ENCODE data around the gene TAL1.

Gene TAL1

GRCh38 chr1:47186267-47187185 lies 45.5 kb downstream of the TAL1 start:
- no peak for DNase-seq (ENCODE audit: low spot score)
- no CpG with 5 or more reads among the region's 13 CpGs for WGBS, 2 donors (ENCODE audit: extremely low coverage in 2 of 2, insufficient read length in 2 of 2, insufficient replicate concordance in 1 of 2)

GRCh38 chr1:47184822-47185677 lies 47.0 kb downstream of the TAL1 start:
- no peak overlapping the region for H3K4me2 ChIP-seq (ENCODE audit: insufficient read depth, low read length, poor library complexity, severe bottlenecking)
- no peaks in the 10 kb centered on the region for H3K4me1 ChIP-seq (ENCODE audit: control insufficient read depth in 2 of 2, insufficient read depth in 1 of 2, low read depth in 1 of 2, low read length in 2 of 2)
- no peak overlapping the region for H3K4me3 ChIP-seq (ENCODE audit: low read length in 2 of 2)
- no CpG with 5 or more reads among the region's 14 CpGs for WGBS, 2 donors (ENCODE audit: extremely low coverage in 2 of 2, insufficient read length in 2 of 2, insufficient replicate concordance in 1 of 2)
- no peak overlapping the region for H4K8ac ChIP-seq (ENCODE audit: low read depth, low read length)
- H4K91ac ChIP-seq (ENCODE audit: low read depth, low read length, poor library complexity): no peak overlapping the region
- DNase-seq (ENCODE audit: low spot score): no peak
- no peak overlapping the region for H3K27ac ChIP-seq (replicated peaks; ENCODE audit: low read length)
- no peak overlapping the region for H2BK12ac ChIP-seq (ENCODE audit: low read length)
- H2BK15ac ChIP-seq (ENCODE audit: low read length): peak overlapping the region; percentile 33
- no peak overlapping the region for H2AFZ ChIP-seq (ENCODE audit: low read length)
- peak overlapping the region; percentile 59 for H3K4ac ChIP-seq (ENCODE audit: low read length)
- no peak overlapping the region for H2AK5ac ChIP-seq (ENCODE audit: low read depth, low read length)
- H3K79me1 ChIP-seq (ENCODE audit: low read depth, low read length): no peaks in the 10 kb centered on the region
- no peak overlapping the region for H3K14ac ChIP-seq (ENCODE audit: low read length)
- H3K9ac ChIP-seq (ENCODE audit: low read depth, low read length, poor library complexity): no peak overlapping the region
- H3K27me3 ChIP-seq (ENCODE audit: control insufficient read depth in 3 of 3, insufficient read depth in 3 of 3, low read depth in 1 of 3, low read length in 3 of 3): peaks cover 0 to 30% (median 2%) of the 10 kb centered on the region in 3 experiments
- no peak overlapping the region for H2BK5ac ChIP-seq (ENCODE audit: low read length)
- no peak overlapping the region for H2BK120ac ChIP-seq (ENCODE audit: low read depth, low read length)
- H3K23ac ChIP-seq (ENCODE audit: low read depth, low read length, poor library complexity): peak overlapping the region; percentile 31
- no peaks in the 10 kb centered on the region for H3K9me3 ChIP-seq (replicated peaks in 1 of 2; ENCODE audit: control insufficient read depth in 2 of 2, insufficient read depth in 1 of 2, low read depth in 1 of 2, low read length in 2 of 2)
- no peak overlapping the region for H3K18ac ChIP-seq (ENCODE audit: low read length)
- no peaks in the 10 kb centered on the region for H3K36me3 ChIP-seq (replicated peaks in 1 of 2; ENCODE audit: control insufficient read depth in 2 of 2, insufficient read depth in 2 of 2, low read length in 2 of 2)

More at GRCh38 chr1:47186267-47187185, 45.5 kb downstream of the TAL1 start:
- Histone ChIP-seq H3K9me3 (replicated peaks in 1 of 2; ENCODE audit: control insufficient read depth in 2 of 2, insufficient read depth in 1 of 2, low read depth in 1 of 2, low read length in 2 of 2) (no peaks in the 10 kb centered on the region), H2BK12ac (ENCODE audit: low read length) (no peak overlapping the region), H2BK15ac (ENCODE audit: low read length) (no peak overlapping the region), H3K14ac (ENCODE audit: low read length) (no peak overlapping the region), H3K27ac (replicated peaks; ENCODE audit: low read length) (no peak overlapping the region), H3K36me3 (replicated peaks in 1 of 2; ENCODE audit: control insufficient read depth in 2 of 2, insufficient read depth in 2 of 2, low read length in 2 of 2) (no peaks in the 10 kb centered on the region), H3K4me2 (ENCODE audit: insufficient read depth, low read length, poor library complexity, severe bottlenecking) (no peak overlapping the region), H2AK5ac (ENCODE audit: low read depth, low read length) (peak overlapping the region; percentile 60), H2BK5ac (ENCODE audit: low read length) (no peak overlapping the region), H3K23ac (ENCODE audit: low read depth, low read length, poor library complexity) (no peak overlapping the region), H3K18ac (ENCODE audit: low read length) (no peak overlapping the region), H3K27me3 (ENCODE audit: control insufficient read depth in 3 of 3, insufficient read depth in 3 of 3, low read depth in 1 of 3, low read length in 3 of 3) (peaks cover 0 to 23% (median 0%) of the 10 kb centered on the region in 3 experiments), H2AFZ (ENCODE audit: low read length) (no peak overlapping the region), H2BK120ac (ENCODE audit: low read depth, low read length) (no peak overlapping the region), H3K9ac (ENCODE audit: low read depth, low read length, poor library complexity) (no peak overlapping the region), H3K79me1 (ENCODE audit: low read depth, low read length) (no peaks in the 10 kb centered on the region), H3K4me1 (ENCODE audit: control insufficient read depth in 2 of 2, insufficient read depth in 1 of 2, low read depth in 1 of 2, low read length in 2 of 2) (no peaks in the 10 kb centered on the region), H4K8ac (ENCODE audit: low read depth, low read length) (no peak overlapping the region), H3K4ac (ENCODE audit: low read length) (no peak overlapping the region), H3K4me3 (ENCODE audit: low read length in 2 of 2) (no peak overlapping the region), H4K91ac (ENCODE audit: low read depth, low read length, poor library complexity) (no peak overlapping the region)

- Histone ChIP-seq H2AK5ac (ENCODE audit: low read depth, low read length) (peak overlapping the region; percentile 47), H3K4me3 (ENCODE audit: low read length in 2 of 2) (no peak overlapping the region), H3K14ac (ENCODE audit: low read length) (no peak overlapping the region), H3K18ac (ENCODE audit: low read length) (no peak overlapping the region), H4K91ac (ENCODE audit: low read depth, low read length, poor library complexity) (no peak overlapping the region), H3K4ac (ENCODE audit: low read length) (no peak overlapping the region), H2BK5ac (ENCODE audit: low read length) (no peak overlapping the region), H2BK15ac (ENCODE audit: low read length) (no peak overlapping the region), H2BK120ac (ENCODE audit: low read depth, low read length) (no peak overlapping the region), H3K9me3 (replicated peaks in 1 of 2; ENCODE audit: control insufficient read depth in 2 of 2, insufficient read depth in 1 of 2, low read depth in 1 of 2, low read length in 2 of 2) (no peaks in the 10 kb centered on the region), H3K27me3 (ENCODE audit: control insufficient read depth in 3 of 3, insufficient read depth in 3 of 3, low read depth in 1 of 3, low read length in 3 of 3) (peaks cover 0 to 30% (median 4%) of the 10 kb centered on the region in 3 experiments), H3K36me3 (replicated peaks in 1 of 2; ENCODE audit: control insufficient read depth in 2 of 2, insufficient read depth in 2 of 2, low read length in 2 of 2) (no peaks in the 10 kb centered on the region), H3K27ac (replicated peaks; ENCODE audit: low read length) (no peak overlapping the region), H3K4me1 (ENCODE audit: control insufficient read depth in 2 of 2, insufficient read depth in 1 of 2, low read depth in 1 of 2, low read length in 2 of 2) (peaks cover 1 to 3% of the 10 kb centered on the region in 2 donors), H3K23ac (ENCODE audit: low read depth, low read length, poor library complexity) (no peak overlapping the region), H4K8ac (ENCODE audit: low read depth, low read length) (no peak overlapping the region), H2AFZ (ENCODE audit: low read length) (no peak overlapping the region), H2BK12ac (ENCODE audit: low read length) (no peak overlapping the region), H3K79me1 (ENCODE audit: low read depth, low read length) (no peaks in the 10 kb centered on the region), H3K9ac (ENCODE audit: low read depth, low read length, poor library complexity) (no peak overlapping the region), H3K4me2 (ENCODE audit: insufficient read depth, low read length, poor library complexity, severe bottlenecking) (no peak overlapping the region)
- DNase-seq (ENCODE audit: low spot score): no peak
- WGBS, 2 donors (ENCODE audit: extremely low coverage in 2 of 2, insufficient read length in 2 of 2, insufficient replicate concordance in 1 of 2): no CpG with 5 or more reads among the region's 5 CpGs
Measured at GRCh38 chr1:47184090-47184821, 47.8 kb downstream of the TAL1 start.
